HCT116 (cell line): Measurements from ENCODE around the gene CADPS. TPM values are rescaled to one million over a fixed set of nuclear protein-coding genes. Genes with fewer than 3 reads are reported as not detected.

Source experiments
- ATAC-seq: fragments of 200-7000 bp; cut with Tn5 transposase; 2 replicates; pipeline ENCODE4 v1.9.1; 2020; ENCODE audit warnings: mild to moderate bottlenecking, moderate library complexity
- BruUV-seq: library from RNA; stranded (reverse); fragments of 400-500 nt; replicated peaks from 2 replicates; lab custom pipeline; 2021; lab: Mats Ljungman, UMichigan
- CTCF ChIA-PET: fragments of 300-600 bp; sonication (Branson Sonifier 250); formaldehyde crosslinking; loops from one replicate; lab custom pipeline; 2021; ENCODE audit warnings: antibody characterized with exemption; lab: Charles Lee
- POLR2A ChIA-PET: fragments of 300-600, 350-600 bp; sonication (Branson Sonifier 250); formaldehyde crosslinking; loops from one replicate; lab custom pipeline; 2021; ENCODE audit warnings: antibody characterized with exemption; lab: Charles Lee
- RAD21 ChIA-PET, 2 experiments: fragments of 300-600 bp; sonication (Branson Sonifier 250); formaldehyde crosslinking; loops; one replicate each; lab custom pipeline; 2023; ENCODE audit warnings: low total read pairs in 2 of 2; ENCODE audit not compliant: uncharacterized antibody in 2 of 2, unreplicated experiment in 2 of 2, low non-redundant PET in 1 of 2; lab: Charles Lee
- DNase-seq: peaks from one replicate; pipeline ENCODE4 v3.0.0-alpha.2; 2010; ENCODE audit warnings: low read depth, low spot score
- H2AFZ ChIP-seq: fragments of 200-600 bp; shearing (Covaris generic), sonication (generic); 2 replicates; pipeline ENCODE4 v1.6.1; 2017; ENCODE audit warnings: low read depth, mixed run types, mixed read lengths, antibody characterized with exemption, low read length; ENCODE audit not compliant: poor library complexity, severe bottlenecking
- H3K27ac ChIP-seq: 2 replicates; pipeline ENCODE4 v1.5.1; 2012; ENCODE audit warnings: low read depth, low read length
- H3K27me3 ChIP-seq: fragments of 200-600 bp; sonication (generic); 2 replicates; pipeline ENCODE4 v1.6.1; 2016; ENCODE audit warnings: mixed run types, low read length, mixed read lengths; ENCODE audit not compliant: insufficient read depth
- H3K36me3 ChIP-seq, 2 experiments: fragments of 200-500 bp in 1 of 2; fragments of 200-600 bp in 1 of 2; sonication (Bioruptor generic) in 1 of 2; sonication (generic) in 1 of 2; 2 replicates each; pipeline versions ENCODE4 v1.5.1 to v1.6.1; 2014 to 2016; ENCODE audit warnings: low read length in 2 of 2, inconsistent platforms in 1 of 2, mixed read lengths in 1 of 2, mixed run types in 1 of 2; ENCODE audit not compliant: insufficient read depth in 2 of 2, control insufficient read depth in 1 of 2
- H3K4me1 ChIP-seq, 2 experiments: fragments of 200-600 bp in 1 of 2; sonication (generic) in 1 of 2; 2 replicates each; pipeline versions ENCODE4 v1.5.1 to v1.6.1; 2012 to 2017; ENCODE audit warnings: low read length in 2 of 2, inconsistent platforms in 1 of 2, mild to moderate bottlenecking in 1 of 2, mixed read lengths in 1 of 2, mixed run types in 1 of 2, moderate library complexity in 1 of 2; ENCODE audit not compliant: insufficient read depth in 2 of 2, control insufficient read depth in 1 of 2
- H3K4me2 ChIP-seq: fragments of 200-600 bp; sonication (generic); 2 replicates; pipeline ENCODE4 v1.6.1; 2017; ENCODE audit warnings: mixed run types, low read length, mixed read lengths
- H3K4me3 ChIP-seq, 2 experiments: fragments of 200-600 bp in 1 of 2; sonication (generic) in 1 of 2; replicated peaks in 1 of 2; 2 replicates each; pipeline ENCODE4 v1.5.1; 2011 to 2016; ENCODE audit warnings: low read length in 2 of 2, control low read depth in 1 of 2, low read depth in 1 of 2, mild to moderate bottlenecking in 1 of 2, mixed read lengths in 1 of 2, mixed run types in 1 of 2
- H3K79me2 ChIP-seq: fragments of 200-600 bp; sonication (generic); 2 replicates; pipeline ENCODE4 v1.6.1; 2017; ENCODE audit warnings: mild to moderate bottlenecking, mixed run types, low read length, moderate library complexity, mixed read lengths; ENCODE audit not compliant: insufficient read depth
- H3K9ac ChIP-seq: fragments of 200-600 bp; sonication (generic); 2 replicates; pipeline ENCODE4 v1.6.1; 2016; ENCODE audit warnings: low read length, mixed read lengths
- H3K9me2 ChIP-seq: fragments of 200-600 bp; sonication (generic), shearing (Covaris generic); 2 replicates; pipeline ENCODE4 v1.6.1; 2017; ENCODE audit warnings: mixed run types, mild to moderate bottlenecking, moderate library complexity; ENCODE audit not compliant: insufficient read depth
- H3K9me3 ChIP-seq, 2 experiments: fragments of 200-500 bp in 1 of 2; fragments of 200-600 bp in 1 of 2; sonication (Bioruptor generic) in 1 of 2; sonication (generic) in 1 of 2; 2 replicates each; pipeline ENCODE4 v1.6.1; 2014 to 2017; ENCODE audit warnings: low read length in 2 of 2, mixed read lengths in 2 of 2, inconsistent platforms in 1 of 2, low read depth in 1 of 2, mild to moderate bottlenecking in 1 of 2, mixed run types in 1 of 2, moderate library complexity in 1 of 2; ENCODE audit not compliant: control insufficient read depth in 1 of 2, insufficient read depth in 1 of 2
- H4K20me1 ChIP-seq: fragments of 200-600 bp; sonication (generic), shearing (Covaris generic); 2 replicates; pipeline ENCODE4 v1.6.1; 2017; ENCODE audit warnings: mixed run types, mild to moderate bottlenecking, moderate library complexity; ENCODE audit not compliant: insufficient read depth
- CBX3 ChIP-seq: IDR thresholded peaks from 2 replicates; pipeline ENCODE4 v1.6.1; 2012; ENCODE audit warnings: low read depth
- EGR1 ChIP-seq: IDR thresholded peaks from 2 replicates; pipeline ENCODE4 v1.6.1; 2012; ENCODE audit warnings: low read depth
- POLR2AphosphoS5 ChIP-seq: IDR thresholded peaks from 2 replicates; pipeline ENCODE4 v1.6.1; 2011; ENCODE audit warnings: mild to moderate bottlenecking, low read depth, low read length, moderate library complexity
- RAD21 ChIP-seq: IDR thresholded peaks from 2 replicates; pipeline ENCODE4 v1.6.1; 2012; ENCODE audit warnings: low read depth, mild to moderate bottlenecking
- SIN3A ChIP-seq: IDR thresholded peaks from 2 replicates; pipeline ENCODE4 v1.6.1; 2012; ENCODE audit warnings: low read depth
- TCF7L2 ChIP-seq: IDR thresholded peaks from 2 replicates; pipeline ENCODE4 v1.7.0; 2011; ENCODE audit warnings: borderline replicate concordance, inconsistent platforms; ENCODE audit not compliant: insufficient read depth, insufficient read length; ENCODE audit errors: extremely low read depth
- intact Hi-C: fragments of 100-400 bp; cut with micrococcal nuclease; formaldehyde crosslinking; loops from 2 replicates; pipeline ENCODE4 v1.10.0; 2022
- total RNA-seq: library from RNA; stranded (reverse); gene quantifications from one replicate; pipeline ENCODE4 v1.2.1, GENCODE V29; 2021; ENCODE audit not compliant: unreplicated experiment
- TF ChIP-seq, protein P1 (sequence below): IDR thresholded peaks from 2 replicates; pipeline ENCODE4 v1.6.1; 2012; ENCODE audit warnings: low read depth
- TF ChIP-seq, protein P2 (sequence below), 3 experiments: fragments of 200-600 bp in 1 of 3; sonication (generic) in 1 of 3; IDR thresholded peaks in 2 of 3; conservative IDR thresholded peaks in 1 of 3; 2 replicates each; pipeline ENCODE4 v1.5.1; 2012 to 2017; ENCODE audit warnings: low read depth in 2 of 3, low read length in 2 of 3, antibody characterized with exemption in 1 of 3, borderline replicate concordance in 1 of 3, control low read depth in 1 of 3, mild to moderate bottlenecking in 1 of 3, mixed read lengths in 1 of 3, mixed run types in 1 of 3, moderate library complexity in 1 of 3; ENCODE audit not compliant: insufficient read depth in 1 of 3

CADPS gene
- total RNA-seq, 1 experiment from 2014 or later = not detected

DNA sequence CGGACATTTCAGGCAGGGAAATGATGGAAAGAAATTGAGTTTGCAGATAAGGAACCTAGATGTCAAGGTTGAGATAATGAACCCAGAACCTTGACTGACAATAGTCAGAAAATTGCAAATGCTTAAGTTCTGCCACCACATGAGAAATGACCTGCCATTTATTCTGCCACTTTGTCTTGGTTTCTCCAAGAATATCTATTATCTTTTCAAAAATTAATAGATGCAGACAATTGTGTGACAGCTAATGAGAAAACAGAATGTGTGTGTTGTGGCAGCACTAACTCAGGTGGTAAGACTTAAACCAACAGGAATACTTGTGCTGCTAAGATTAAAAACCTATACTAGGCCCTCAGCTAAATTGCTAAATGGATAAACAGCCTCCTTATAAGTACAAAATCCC, 52.3 kb downstream of the CADPS start:
- no peaks in the 10 kb centered on the region for H3K4me1 ChIP-seq
- ChIA-PET POLR2A (no interaction called here), CTCF (no interaction called here), RAD21 (no interaction called here)
- H4K20me1 ChIP-seq = no peaks in the 10 kb centered on the region
- H2AFZ ChIP-seq = no peak overlapping the region
- H3K9ac ChIP-seq = no peak overlapping the region
- no peak for ATAC-seq
- no peaks in the 10 kb centered on the region for H3K9me3 ChIP-seq
- no TSS peak for BruUV-seq
- DNase-seq = no peak
- H3K9me2 ChIP-seq = no peaks in the 10 kb centered on the region
- H3K4me2 ChIP-seq = no peak overlapping the region
- 0 out of 2 replicates have a peak, but pooled peaks cover 3% of the 10 kb centered on the region for H3K27me3 ChIP-seq
- H3K79me2 ChIP-seq = no peaks in the 10 kb centered on the region
- no peaks in the 10 kb centered on the region for H3K36me3 ChIP-seq
- intact Hi-C loops = no loop called here
- TF ChIP-seq POLR2AphosphoS5 = no peak
- H3K27ac ChIP-seq = no peak overlapping the region
- H3K4me3 ChIP-seq = no peak overlapping the region

DNA sequence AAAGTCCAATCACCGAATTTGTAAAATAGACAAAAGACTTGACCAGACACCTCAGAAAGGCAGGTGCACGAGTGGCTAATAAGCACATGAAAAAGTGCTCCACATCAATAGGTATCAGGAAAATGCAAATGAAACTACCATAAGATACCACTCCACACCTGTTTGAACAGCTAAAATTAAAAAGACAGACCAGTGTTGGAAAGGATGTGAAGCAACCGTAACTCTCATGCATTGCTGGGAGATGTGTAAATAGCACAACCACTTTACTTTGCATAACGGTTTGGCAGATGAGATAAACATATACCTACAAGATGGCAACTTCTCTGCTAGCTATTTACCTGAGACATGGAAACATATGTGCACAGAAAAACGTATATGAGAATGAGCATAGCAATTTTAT, 56.9 kb downstream of the CADPS start:
- Histone ChIP-seq H3K9ac (no peak overlapping the region), H2AFZ (no peak overlapping the region), H4K20me1 (no peaks in the 10 kb centered on the region), H3K4me2 (no peak overlapping the region), H3K4me1 (no peaks in the 10 kb centered on the region), H3K27me3 (peaks cover 9% of the 10 kb centered on the region), H3K9me2 (no peaks in the 10 kb centered on the region), H3K36me3 (no peaks in the 10 kb centered on the region), H3K9me3 (no peaks in the 10 kb centered on the region), H3K4me3 (no peak overlapping the region), H3K27ac (no peak overlapping the region), H3K79me2 (no peaks in the 10 kb centered on the region)
- no TSS peak for BruUV-seq
- ChIA-PET RAD21 (no interaction called here), CTCF (no interaction called here), POLR2A (no interaction called here)
- DNase-seq (no peak), ATAC-seq (no peak)
- no peak for TF ChIP-seq RAD21
- TF ChIP-seq CBX3 = no peak
- TF ChIP-seq EGR1 = no peak
- TF ChIP-seq, protein P1, sequence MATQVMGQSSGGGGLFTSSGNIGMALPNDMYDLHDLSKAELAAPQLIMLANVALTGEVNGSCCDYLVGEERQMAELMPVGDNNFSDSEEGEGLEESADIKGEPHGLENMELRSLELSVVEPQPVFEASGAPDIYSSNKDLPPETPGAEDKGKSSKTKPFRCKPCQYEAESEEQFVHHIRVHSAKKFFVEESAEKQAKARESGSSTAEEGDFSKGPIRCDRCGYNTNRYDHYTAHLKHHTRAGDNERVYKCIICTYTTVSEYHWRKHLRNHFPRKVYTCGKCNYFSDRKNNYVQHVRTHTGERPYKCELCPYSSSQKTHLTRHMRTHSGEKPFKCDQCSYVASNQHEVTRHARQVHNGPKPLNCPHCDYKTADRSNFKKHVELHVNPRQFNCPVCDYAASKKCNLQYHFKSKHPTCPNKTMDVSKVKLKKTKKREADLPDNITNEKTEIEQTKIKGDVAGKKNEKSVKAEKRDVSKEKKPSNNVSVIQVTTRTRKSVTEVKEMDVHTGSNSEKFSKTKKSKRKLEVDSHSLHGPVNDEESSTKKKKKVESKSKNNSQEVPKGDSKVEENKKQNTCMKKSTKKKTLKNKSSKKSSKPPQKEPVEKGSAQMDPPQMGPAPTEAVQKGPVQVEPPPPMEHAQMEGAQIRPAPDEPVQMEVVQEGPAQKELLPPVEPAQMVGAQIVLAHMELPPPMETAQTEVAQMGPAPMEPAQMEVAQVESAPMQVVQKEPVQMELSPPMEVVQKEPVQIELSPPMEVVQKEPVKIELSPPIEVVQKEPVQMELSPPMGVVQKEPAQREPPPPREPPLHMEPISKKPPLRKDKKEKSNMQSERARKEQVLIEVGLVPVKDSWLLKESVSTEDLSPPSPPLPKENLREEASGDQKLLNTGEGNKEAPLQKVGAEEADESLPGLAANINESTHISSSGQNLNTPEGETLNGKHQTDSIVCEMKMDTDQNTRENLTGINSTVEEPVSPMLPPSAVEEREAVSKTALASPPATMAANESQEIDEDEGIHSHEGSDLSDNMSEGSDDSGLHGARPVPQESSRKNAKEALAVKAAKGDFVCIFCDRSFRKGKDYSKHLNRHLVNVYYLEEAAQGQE = no peak
- TF ChIP-seq TCF7L2 = no peak
- no peak for TF ChIP-seq POLR2AphosphoS5
- TF ChIP-seq, protein P2, sequence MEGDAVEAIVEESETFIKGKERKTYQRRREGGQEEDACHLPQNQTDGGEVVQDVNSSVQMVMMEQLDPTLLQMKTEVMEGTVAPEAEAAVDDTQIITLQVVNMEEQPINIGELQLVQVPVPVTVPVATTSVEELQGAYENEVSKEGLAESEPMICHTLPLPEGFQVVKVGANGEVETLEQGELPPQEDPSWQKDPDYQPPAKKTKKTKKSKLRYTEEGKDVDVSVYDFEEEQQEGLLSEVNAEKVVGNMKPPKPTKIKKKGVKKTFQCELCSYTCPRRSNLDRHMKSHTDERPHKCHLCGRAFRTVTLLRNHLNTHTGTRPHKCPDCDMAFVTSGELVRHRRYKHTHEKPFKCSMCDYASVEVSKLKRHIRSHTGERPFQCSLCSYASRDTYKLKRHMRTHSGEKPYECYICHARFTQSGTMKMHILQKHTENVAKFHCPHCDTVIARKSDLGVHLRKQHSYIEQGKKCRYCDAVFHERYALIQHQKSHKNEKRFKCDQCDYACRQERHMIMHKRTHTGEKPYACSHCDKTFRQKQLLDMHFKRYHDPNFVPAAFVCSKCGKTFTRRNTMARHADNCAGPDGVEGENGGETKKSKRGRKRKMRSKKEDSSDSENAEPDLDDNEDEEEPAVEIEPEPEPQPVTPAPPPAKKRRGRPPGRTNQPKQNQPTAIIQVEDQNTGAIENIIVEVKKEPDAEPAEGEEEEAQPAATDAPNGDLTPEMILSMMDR (IDR thresholded peaks at IDR 0.05 in 2 of 3, conservative IDR thresholded peaks at IDR 0.05 in 1 of 3; ENCODE audit: borderline replicate concordance in 1 of 3, insufficient read depth in 1 of 3, low read depth in 2 of 3, low read length in 2 of 3) = no peak
- no peak for TF ChIP-seq SIN3A
- intact Hi-C loops = no loop called here
